Measurements from ENCODE around the gene WWC2. TPM values are rescaled to one million over a fixed set of nuclear protein-coding genes. Genes with fewer than 3 reads are reported as not detected.
"Not testable (repeated sequence)": the region's sequence is repeated elsewhere in the genome, so short reads cannot be mapped to it uniquely, and the experiment has no call there.

WWC2 gene
- total RNA-seq, 1 donor from 2014 or later: 24.6 TPM

DNA sequence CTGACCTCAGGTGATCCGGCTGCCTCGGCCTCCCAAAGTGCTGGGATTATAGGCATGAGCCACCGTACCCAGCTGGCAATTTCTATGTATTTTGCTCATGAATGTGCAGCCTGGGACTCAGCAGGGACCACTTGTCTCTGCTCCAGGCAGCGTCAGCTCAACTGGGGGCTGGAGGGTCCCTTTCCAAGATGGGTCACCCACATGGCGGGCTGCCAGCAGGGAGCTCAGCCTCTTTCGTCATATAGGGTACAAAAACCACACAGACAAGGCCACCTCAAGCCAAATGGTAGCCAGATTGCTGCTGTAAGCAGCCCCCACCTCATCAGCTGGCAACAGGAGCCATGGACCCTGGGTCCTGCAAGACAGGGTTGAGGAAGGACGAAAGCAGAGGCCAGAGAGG lies 225.6 kb downstream of the WWC2 start:
- Mint-ChIP-seq H3K4me1 (peaks cover 34% of the 10 kb centered on the region), H3K9me3 (peaks cover 6% of the 10 kb centered on the region), H3K27me3 (ENCODE audit: low read depth) (no peaks in the 10 kb centered on the region), H3K36me3 (ENCODE audit: low read depth) (peaks cover 12% of the 10 kb centered on the region), H3K27ac (ENCODE audit: unreplicated experiment) (no peak overlapping the region), H3K4me3 (no peak overlapping the region)
- TF ChIP-seq, protein P1, sequence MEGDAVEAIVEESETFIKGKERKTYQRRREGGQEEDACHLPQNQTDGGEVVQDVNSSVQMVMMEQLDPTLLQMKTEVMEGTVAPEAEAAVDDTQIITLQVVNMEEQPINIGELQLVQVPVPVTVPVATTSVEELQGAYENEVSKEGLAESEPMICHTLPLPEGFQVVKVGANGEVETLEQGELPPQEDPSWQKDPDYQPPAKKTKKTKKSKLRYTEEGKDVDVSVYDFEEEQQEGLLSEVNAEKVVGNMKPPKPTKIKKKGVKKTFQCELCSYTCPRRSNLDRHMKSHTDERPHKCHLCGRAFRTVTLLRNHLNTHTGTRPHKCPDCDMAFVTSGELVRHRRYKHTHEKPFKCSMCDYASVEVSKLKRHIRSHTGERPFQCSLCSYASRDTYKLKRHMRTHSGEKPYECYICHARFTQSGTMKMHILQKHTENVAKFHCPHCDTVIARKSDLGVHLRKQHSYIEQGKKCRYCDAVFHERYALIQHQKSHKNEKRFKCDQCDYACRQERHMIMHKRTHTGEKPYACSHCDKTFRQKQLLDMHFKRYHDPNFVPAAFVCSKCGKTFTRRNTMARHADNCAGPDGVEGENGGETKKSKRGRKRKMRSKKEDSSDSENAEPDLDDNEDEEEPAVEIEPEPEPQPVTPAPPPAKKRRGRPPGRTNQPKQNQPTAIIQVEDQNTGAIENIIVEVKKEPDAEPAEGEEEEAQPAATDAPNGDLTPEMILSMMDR (conservative IDR thresholded peaks at IDR 0.05): no peak
- no peak for DNase-seq (ENCODE audit: low read depth, low spot score)

GRCh38 chr4:183326387-183326786 lies 227.3 kb downstream of the WWC2 start:
- not testable (repeated sequence) for H3K27ac Mint-ChIP-seq (ENCODE audit: unreplicated experiment); DNase-seq (ENCODE audit: low read depth, low spot score); H3K9me3 Mint-ChIP-seq; H3K27me3 Mint-ChIP-seq (ENCODE audit: low read depth); H3K4me3 Mint-ChIP-seq
- Mint-ChIP-seq H3K4me1 (peaks cover 21% of the 10 kb centered on the region), H3K36me3 (ENCODE audit: low read depth) (peaks cover 12% of the 10 kb centered on the region)

GRCh38 chr4:183326853-183327252 lies 227.8 kb downstream of the WWC2 start:
- Mint-ChIP-seq H3K27me3 (ENCODE audit: low read depth) (no peaks in the 10 kb centered on the region), H3K4me1 (peaks cover 17% of the 10 kb centered on the region), H3K9me3 (peaks cover 6% of the 10 kb centered on the region), H3K4me3 (no peak overlapping the region), H3K27ac (ENCODE audit: unreplicated experiment) (no peak overlapping the region), H3K36me3 (ENCODE audit: low read depth) (peaks cover 12% of the 10 kb centered on the region)
- TF ChIP-seq, protein P1 (conservative IDR thresholded peaks at IDR 0.05): no peak
- DNase-seq (ENCODE audit: low read depth, low spot score): no peak

- peaks cover 6% of the 10 kb centered on the region for H3K9me3 Mint-ChIP-seq
- H3K4me1 Mint-ChIP-seq: peaks cover 8% of the 10 kb centered on the region
- peaks cover 11% of the 10 kb centered on the region for H3K36me3 Mint-ChIP-seq (ENCODE audit: low read depth)
- no peaks in the 10 kb centered on the region for H3K27me3 Mint-ChIP-seq (ENCODE audit: low read depth)
- no peak for DNase-seq (ENCODE audit: low read depth, low spot score)
- TF ChIP-seq, protein P1 (conservative IDR thresholded peaks at IDR 0.05): no peak
- no peak overlapping the region for H3K27ac Mint-ChIP-seq (ENCODE audit: unreplicated experiment)
- no peak overlapping the region for H3K4me3 Mint-ChIP-seq
These were observed 228.8 kb downstream of the WWC2 start for GRCh38 chr4:183327827-183328226.

- TF ChIP-seq, protein P1 (conservative IDR thresholded peaks at IDR 0.05): no peak
- peaks cover 4% of the 10 kb centered on the region for H3K4me1 Mint-ChIP-seq
- H3K4me3 Mint-ChIP-seq: no peak overlapping the region
- H3K27me3 Mint-ChIP-seq (ENCODE audit: low read depth): peaks cover 4% of the 10 kb centered on the region
- no peak for DNase-seq (ENCODE audit: low read depth, low spot score)
- H3K9me3 Mint-ChIP-seq: peaks cover 6% of the 10 kb centered on the region
- peaks cover 10% of the 10 kb centered on the region for H3K36me3 Mint-ChIP-seq (ENCODE audit: low read depth)
- H3K27ac Mint-ChIP-seq (ENCODE audit: unreplicated experiment): no peak overlapping the region
These were observed 229.8 kb downstream of the WWC2 start for GRCh38 chr4:183328832-183329231.

DNA sequence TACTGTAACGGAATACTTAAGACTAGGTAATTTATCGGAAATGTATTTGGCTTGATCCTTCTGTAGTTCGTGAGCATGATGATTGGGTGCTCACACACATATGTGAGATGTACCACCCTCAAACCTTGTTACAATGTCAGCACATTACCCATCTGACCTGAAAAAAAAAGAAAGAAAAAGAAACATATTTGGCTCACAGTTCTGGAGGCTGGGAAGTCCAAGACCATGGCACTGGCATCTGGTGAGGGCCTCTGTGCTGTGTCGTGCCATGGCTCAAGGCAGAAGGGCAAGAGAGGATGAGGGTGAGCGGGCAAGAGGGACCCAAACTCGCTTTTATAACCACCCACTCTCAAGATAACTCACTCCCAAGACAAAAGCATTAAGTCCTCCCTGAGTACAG lies 230.2 kb downstream of the WWC2 start:
- peaks cover 4% of the 10 kb centered on the region for H3K27me3 Mint-ChIP-seq (ENCODE audit: low read depth)
- no peak overlapping the region for H3K27ac Mint-ChIP-seq (ENCODE audit: unreplicated experiment)
- H3K4me1 Mint-ChIP-seq: peaks cover 4% of the 10 kb centered on the region
- DNase-seq (ENCODE audit: low read depth, low spot score): no peak
- TF ChIP-seq, protein P1 (conservative IDR thresholded peaks at IDR 0.05): no peak
- H3K36me3 Mint-ChIP-seq (ENCODE audit: low read depth): peaks cover 10% of the 10 kb centered on the region
- H3K9me3 Mint-ChIP-seq: peaks cover 6% of the 10 kb centered on the region
- no peak overlapping the region for H3K4me3 Mint-ChIP-seq

All from neural crest cell (in vitro differentiated cells).